NB4 (cell line): Measurements from ENCODE around the gene SELENOK.

Experiments used
- DNase-seq: peaks from one replicate; pipeline ENCODE4 v3.0.0; 2010; ENCODE audit warnings: low read depth
- H3K4me3 ChIP-seq: one replicate; pipeline ENCODE4 v1.5.1; 2011; ENCODE audit warnings: mild to moderate bottlenecking, low read depth, low read length, moderate library complexity
- CTCF ChIP-seq: IDR thresholded peaks from one replicate; pipeline ENCODE4 v1.5.1; 2012; ENCODE audit warnings: low read depth, low read length
- MYC ChIP-seq: IDR thresholded peaks from 2 replicates; pipeline ENCODE4 v1.6.1; 2011; ENCODE audit warnings: low read depth, low read length
- POLR2A ChIP-seq: IDR thresholded peaks from 2 replicates; pipeline ENCODE4 v1.6.1; 2011; ENCODE audit warnings: mild to moderate bottlenecking; ENCODE audit not compliant: insufficient read length; ENCODE audit errors: extremely low read depth
- TF ChIP-seq, protein P1 (sequence below): IDR thresholded peaks from 2 replicates; pipeline ENCODE4 v1.6.1; 2011; ENCODE audit warnings: low read depth, low read length

SELENOK gene

GRCh38 chr3:53836084-53836872, 55.4 kb downstream of the SELENOK start:
- no peak for DNase-seq
- no peak for TF ChIP-seq MYC
- TF ChIP-seq, protein P1, sequence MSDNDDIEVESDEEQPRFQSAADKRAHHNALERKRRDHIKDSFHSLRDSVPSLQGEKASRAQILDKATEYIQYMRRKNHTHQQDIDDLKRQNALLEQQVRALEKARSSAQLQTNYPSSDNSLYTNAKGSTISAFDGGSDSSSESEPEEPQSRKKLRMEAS, result no peak
- no peak for TF ChIP-seq POLR2A
- no peak for TF ChIP-seq CTCF
- H3K4me3 ChIP-seq, result no peak overlapping the region

- TF ChIP-seq CTCF, result no peak
- no peak for DNase-seq
- no peak overlapping the region for H3K4me3 ChIP-seq
Observed at GRCh38 chr3:53835257-53835656, 56.4 kb downstream of the SELENOK start.

DNA sequence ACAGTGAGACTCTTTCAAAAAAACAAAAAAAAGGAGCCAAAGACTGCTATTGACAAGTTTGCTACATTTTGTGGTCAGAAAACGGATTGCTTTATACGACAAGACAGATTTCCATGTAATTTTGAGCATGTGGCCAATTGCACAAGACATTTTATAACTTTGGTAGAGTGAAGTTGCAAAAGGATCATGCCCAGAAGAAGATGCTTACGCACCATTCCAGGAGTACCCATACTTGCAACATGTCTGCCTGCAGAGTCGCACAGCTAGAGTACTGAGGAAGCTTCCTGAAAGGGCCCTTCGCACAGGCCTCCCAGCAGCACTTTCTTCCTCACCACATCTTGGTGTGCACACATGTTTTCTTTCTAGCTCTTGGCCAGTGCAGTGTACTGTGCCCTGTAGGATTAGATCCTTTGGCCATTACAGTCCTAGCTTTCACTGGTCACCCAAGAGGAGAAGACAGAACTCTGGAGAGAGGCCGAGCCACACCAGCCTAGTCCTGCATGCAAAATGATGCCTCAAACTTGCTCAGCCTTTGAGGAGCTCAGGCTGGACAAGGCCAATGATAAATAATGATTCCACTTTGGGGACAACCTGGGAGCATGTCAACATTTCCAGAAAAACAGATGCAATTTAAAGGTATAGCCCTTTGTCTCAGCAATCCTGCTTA, 57.1 kb downstream of the SELENOK start:
- H3K4me3 ChIP-seq, result no peak overlapping the region
- TF ChIP-seq, protein P1, result no peak
- no peak for TF ChIP-seq CTCF
- no peak for TF ChIP-seq POLR2A
- TF ChIP-seq MYC, result no peak
- peak; percentile 53 for DNase-seq
